GM23338 (cell line): Measurements from ENCODE around the gene PIK3R5. TPM values are rescaled to one million over a fixed set of nuclear protein-coding genes. Genes with fewer than 3 reads are reported as not detected.

Experiments used
- ATAC-seq: fragments of 200-7000 bp; cut with Tn5 transposase; 3 replicates; pipeline ENCODE4 v1.9.1; 2020
- DNase-seq: peaks from one replicate; pipeline ENCODE4 v3.0.0-alpha.2; 2015; ENCODE audit warnings: low spot score
- H2AFZ ChIP-seq: fragments of 200-600 bp; sonication (generic); 2 replicates; pipeline ENCODE4 v1.8.0; 2016; ENCODE audit warnings: antibody characterized with exemption, mild to moderate bottlenecking, moderate library complexity
- H3F3A ChIP-seq: fragments of 200-600 bp; sonication (generic); replicated peaks from 2 replicates; pipeline ENCODE4 v1.8.0; 2017; ENCODE audit warnings: antibody characterized with exemption, mixed run types, low read depth
- H3K27ac ChIP-seq: fragments of 200-600 bp; sonication (generic); 2 replicates; pipeline ENCODE4 v1.6.1; 2016; ENCODE audit warnings: low read depth
- H3K27me3 ChIP-seq: fragments of 200-600 bp; sonication (generic); 2 replicates; pipeline ENCODE4 v1.8.0; 2016; ENCODE audit warnings: mild to moderate bottlenecking, mixed run types, moderate library complexity; ENCODE audit not compliant: insufficient read depth
- H3K36me3 ChIP-seq: fragments of 200-600 bp; sonication (generic); 2 replicates; pipeline ENCODE4 v1.8.0; 2016; ENCODE audit warnings: mild to moderate bottlenecking; ENCODE audit not compliant: insufficient read depth
- H3K4me1 ChIP-seq: fragments of 200-600 bp; sonication (generic); 2 replicates; pipeline ENCODE4 v1.8.0; 2016; ENCODE audit warnings: mild to moderate bottlenecking, moderate library complexity; ENCODE audit not compliant: insufficient read depth
- H3K4me2 ChIP-seq: fragments of 200-600 bp; sonication (generic); 2 replicates; pipeline ENCODE4 v1.7.1; 2017; ENCODE audit warnings: mixed run types
- H3K4me3 ChIP-seq: fragments of 200-600 bp; sonication (generic); 2 replicates; pipeline ENCODE4 v1.6.1; 2016; ENCODE audit warnings: mixed run types
- H3K79me2 ChIP-seq: fragments of 200-600 bp; sonication (generic); replicated peaks from 2 replicates; pipeline ENCODE4 v1.8.0; 2017; ENCODE audit warnings: mild to moderate bottlenecking; ENCODE audit not compliant: insufficient read depth
- H3K9me2 ChIP-seq: fragments of 200-600 bp; sonication (generic); 2 replicates; pipeline ENCODE4 v1.8.0; 2017; ENCODE audit not compliant: insufficient read depth
- H4K20me1 ChIP-seq: fragments of 200-600 bp; sonication (generic); replicated peaks from 2 replicates; pipeline ENCODE4 v1.8.0; 2017; ENCODE audit warnings: mild to moderate bottlenecking; ENCODE audit not compliant: insufficient read depth
- H3K27ac Mint-ChIP-seq: 2 replicates; pipeline ENCODE4 v1.8.0; 2020; ENCODE audit warnings: inconsistent platforms, mild to moderate bottlenecking, moderate library complexity, mixed read lengths
- H3K27me3 Mint-ChIP-seq: 3 replicates; pipeline ENCODE4 v1.8.0; 2022; ENCODE audit warnings: low read depth, mild to moderate bottlenecking, moderate library complexity, mixed read lengths, inconsistent platforms; ENCODE audit not compliant: insufficient read depth, poor library complexity
- H3K36me3 Mint-ChIP-seq: 3 replicates; pipeline ENCODE4 v1.8.0; 2021; ENCODE audit warnings: low read depth, mild to moderate bottlenecking, inconsistent platforms, moderate library complexity, mixed read lengths
- H3K4me1 Mint-ChIP-seq: 3 replicates; pipeline ENCODE4 v1.8.0; 2020; ENCODE audit warnings: mild to moderate bottlenecking, inconsistent platforms, mixed read lengths
- H3K4me3 Mint-ChIP-seq: 3 replicates; pipeline ENCODE4 v1.8.0; 2021; ENCODE audit warnings: moderate library complexity, mild to moderate bottlenecking, inconsistent platforms, mixed read lengths
- H3K9me3 Mint-ChIP-seq: 3 replicates; pipeline ENCODE4 v1.8.0; 2020; ENCODE audit warnings: moderate library complexity, mild to moderate bottlenecking, inconsistent platforms, mixed read lengths
- CREB1 ChIP-seq: fragments of 250-450 bp; sonication (Bioruptor Pico); IDR thresholded peaks from 2 replicates; pipeline ENCODE4 v1.5.0; 2020; ENCODE audit warnings: low read depth, mild to moderate bottlenecking, moderate library complexity
- EZH2phosphoT487 ChIP-seq: fragments of 200-600 bp; sonication (generic); IDR thresholded peaks from one replicate; pipeline ENCODE4 v1.8.1; 2018; ENCODE audit warnings: antibody characterized with exemption; ENCODE audit not compliant: unreplicated experiment
- JUNB ChIP-seq: IDR thresholded peaks from one replicate; pipeline ENCODE4 v1.6.1; 2016; ENCODE audit warnings: antibody characterized with exemption; ENCODE audit not compliant: unreplicated experiment
- NANOG ChIP-seq: IDR thresholded peaks from 2 replicates; pipeline ENCODE4 v1.6.1; 2016; ENCODE audit warnings: antibody characterized with exemption, borderline replicate concordance
- POLR2AphosphoS5 ChIP-seq: IDR thresholded peaks from 2 replicates; pipeline ENCODE4 v1.6.1; 2016; ENCODE audit warnings: antibody characterized with exemption, low read depth
- STAT1 ChIP-seq: IDR thresholded peaks from one replicate; pipeline ENCODE4 v1.6.1; 2016; ENCODE audit warnings: antibody characterized with exemption; ENCODE audit not compliant: unreplicated experiment
- ZNF114 ChIP-seq: fragments of 250-450 bp; sonication (Bioruptor Pico); IDR thresholded peaks from 2 replicates; pipeline ENCODE4 v1.5.0; 2020; ENCODE audit warnings: mild to moderate bottlenecking, moderate library complexity
- polyA plus RNA-seq: library from polyadenylated mRNA; unstranded; fragments of >200 nt; fragmentation: Nextera tagmentation; extraction: Ambion mirVana; gene quantifications from 2 replicates; pipeline ENCODE4 v1.2.1, GENCODE V29; 2016
- total RNA-seq: library from RNA; depleted of rRNA; stranded (reverse); fragments of >200 nt; shearing (Covaris generic); gene quantifications from 2 replicates; pipeline ENCODE4 v1.2.3, GENCODE V29; 2014
- TF ChIP-seq, protein P1 (sequence below), 2 experiments: fragments of 200-600 bp in 1 of 2; sonication (generic) in 1 of 2; conservative IDR thresholded peaks; 2 replicates each; pipeline versions ENCODE4 v1.5.1 to v1.6.1; 2016 to 2017; ENCODE audit warnings: antibody characterized with exemption in 2 of 2, low read depth in 2 of 2, mild to moderate bottlenecking in 2 of 2, moderate library complexity in 1 of 2
- TF ChIP-seq, protein P2 (sequence below): IDR thresholded peaks from 2 replicates; pipeline ENCODE4 v1.6.1; 2016; ENCODE audit warnings: antibody characterized with exemption

PIK3R5 gene
- total and polyA plus RNA-seq, 2 experiments from 2014 or later, result 1.7 to 9.4 TPM

DNA sequence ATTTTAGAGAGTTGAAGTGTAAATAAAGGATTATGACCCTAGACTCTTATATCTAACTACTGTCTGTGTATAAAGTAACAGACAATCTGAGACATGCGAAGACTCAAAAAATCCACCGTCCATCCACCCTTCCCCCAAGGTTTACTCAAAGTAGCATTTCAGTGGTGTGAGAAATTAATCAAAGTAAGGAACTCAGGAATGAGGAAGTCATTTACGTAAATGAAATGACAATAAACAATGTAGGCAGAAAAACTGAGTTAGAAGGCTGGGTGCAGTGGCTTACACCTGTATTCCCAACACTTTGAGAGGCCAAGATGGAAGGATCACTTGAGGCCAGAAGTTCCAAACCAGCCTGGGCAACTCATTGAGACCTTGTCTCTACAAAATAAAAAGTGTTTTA, 36.1 kb upstream of the PIK3R5 start:
- Mint-ChIP-seq H3K4me3 (no peak overlapping the region; the same call in 2 of the 3 replicates), H3K9me3 (no peaks in the 10 kb centered on the region), H3K27me3 (peaks cover 60% of the 10 kb centered on the region), H3K36me3 (no peaks in the 10 kb centered on the region; the same call in 2 of the 3 replicates), H3K4me1 (peaks cover 12% of the 10 kb centered on the region), H3K27ac (no peak overlapping the region)
- Histone ChIP-seq H4K20me1 (no peaks in the 10 kb centered on the region; the same call in 1 of the 2 replicates), H3K27ac (no peak overlapping the region), H2AFZ (no peak overlapping the region), H3K9me2 (no peaks in the 10 kb centered on the region), H3K79me2 (no peaks in the 10 kb centered on the region), H3K4me1 (peaks cover 16% of the 10 kb centered on the region), H3K4me2 (0 out of 2 replicates have a peak overlapping the region, but pooled peaks have one; percentile 42), H3K4me3 (no peak overlapping the region), H3K27me3 (peaks cover 68% of the 10 kb centered on the region), H3F3A (no peaks in the 10 kb centered on the region), H3K36me3 (no peaks in the 10 kb centered on the region; the same call in 1 of the 2 replicates)
- TF ChIP-seq POLR2AphosphoS5, result no peak
- TF ChIP-seq, protein P1, sequence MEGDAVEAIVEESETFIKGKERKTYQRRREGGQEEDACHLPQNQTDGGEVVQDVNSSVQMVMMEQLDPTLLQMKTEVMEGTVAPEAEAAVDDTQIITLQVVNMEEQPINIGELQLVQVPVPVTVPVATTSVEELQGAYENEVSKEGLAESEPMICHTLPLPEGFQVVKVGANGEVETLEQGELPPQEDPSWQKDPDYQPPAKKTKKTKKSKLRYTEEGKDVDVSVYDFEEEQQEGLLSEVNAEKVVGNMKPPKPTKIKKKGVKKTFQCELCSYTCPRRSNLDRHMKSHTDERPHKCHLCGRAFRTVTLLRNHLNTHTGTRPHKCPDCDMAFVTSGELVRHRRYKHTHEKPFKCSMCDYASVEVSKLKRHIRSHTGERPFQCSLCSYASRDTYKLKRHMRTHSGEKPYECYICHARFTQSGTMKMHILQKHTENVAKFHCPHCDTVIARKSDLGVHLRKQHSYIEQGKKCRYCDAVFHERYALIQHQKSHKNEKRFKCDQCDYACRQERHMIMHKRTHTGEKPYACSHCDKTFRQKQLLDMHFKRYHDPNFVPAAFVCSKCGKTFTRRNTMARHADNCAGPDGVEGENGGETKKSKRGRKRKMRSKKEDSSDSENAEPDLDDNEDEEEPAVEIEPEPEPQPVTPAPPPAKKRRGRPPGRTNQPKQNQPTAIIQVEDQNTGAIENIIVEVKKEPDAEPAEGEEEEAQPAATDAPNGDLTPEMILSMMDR (conservative IDR thresholded peaks at IDR 0.05; ENCODE audit: low read depth in 2 of 2), result no peak
- TF ChIP-seq JUNB, result no peak
- no peak for TF ChIP-seq STAT1
- TF ChIP-seq, protein P2, sequence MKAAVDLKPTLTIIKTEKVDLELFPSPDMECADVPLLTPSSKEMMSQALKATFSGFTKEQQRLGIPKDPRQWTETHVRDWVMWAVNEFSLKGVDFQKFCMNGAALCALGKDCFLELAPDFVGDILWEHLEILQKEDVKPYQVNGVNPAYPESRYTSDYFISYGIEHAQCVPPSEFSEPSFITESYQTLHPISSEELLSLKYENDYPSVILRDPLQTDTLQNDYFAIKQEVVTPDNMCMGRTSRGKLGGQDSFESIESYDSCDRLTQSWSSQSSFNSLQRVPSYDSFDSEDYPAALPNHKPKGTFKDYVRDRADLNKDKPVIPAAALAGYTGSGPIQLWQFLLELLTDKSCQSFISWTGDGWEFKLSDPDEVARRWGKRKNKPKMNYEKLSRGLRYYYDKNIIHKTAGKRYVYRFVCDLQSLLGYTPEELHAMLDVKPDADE, result no peak
- no peak for TF ChIP-seq CREB1 (CRISPR knock-in tag)
- no peak for TF ChIP-seq NANOG
- DNase-seq, result no peak
- ATAC-seq, result no peak

- Histone ChIP-seq H3K27ac (no peak overlapping the region), H2AFZ (no peak overlapping the region), H3K9me2 (no peaks in the 10 kb centered on the region), H3K79me2 (no peaks in the 10 kb centered on the region), H3K4me3 (no peak overlapping the region), H3K4me2 (no peak overlapping the region), H3K27me3 (peaks cover 34% of the 10 kb centered on the region), H3K36me3 (no peaks in the 10 kb centered on the region), H3K4me1 (peaks cover 17% of the 10 kb centered on the region), H3F3A (no peaks in the 10 kb centered on the region), H4K20me1 (no peaks in the 10 kb centered on the region; the same call in 1 of the 2 replicates)
- no peak for TF ChIP-seq EZH2phosphoT487
- no peak for TF ChIP-seq ZNF114 (CRISPR knock-in tag)
- TF ChIP-seq NANOG, result no peak
- TF ChIP-seq, protein P2, result no peak
- TF ChIP-seq CREB1 (CRISPR knock-in tag), result no peak
- TF ChIP-seq JUNB, result no peak
- TF ChIP-seq POLR2AphosphoS5, result no peak
- TF ChIP-seq, protein P1 (conservative IDR thresholded peaks at IDR 0.05; ENCODE audit: low read depth in 2 of 2), result peak; percentile 96 to 100
- H3K27ac Mint-ChIP-seq, result no peak overlapping the region
- H3K36me3 Mint-ChIP-seq, result no peaks in the 10 kb centered on the region
- H3K4me3 Mint-ChIP-seq, result no peak overlapping the region
- H3K27me3 Mint-ChIP-seq, result peaks cover 30% of the 10 kb centered on the region
- DNase-seq, result peak; percentile 83
- peak; percentile 48 for ATAC-seq
- peaks cover 5% of the 10 kb centered on the region; the same call in 2 of the 3 replicates for H3K9me3 Mint-ChIP-seq
- peaks cover 23% of the 10 kb centered on the region for H3K4me1 Mint-ChIP-seq
Observed at GRCh38 chr17:8997994-8998628, 32.6 kb upstream of the PIK3R5 start.
